SW480 (cell line): ENCODE results near the gene NAT8.
"Not testable (repeated sequence)": the region's sequence is repeated elsewhere in the genome, so short reads cannot be mapped to it uniquely, and the experiment has no call there.

Experiments
- DNase-seq: peaks from one replicate; pipeline ENCODE4 v3.0.0-alpha.2; 2016; ENCODE audit warnings: low spot score

The NAT8 gene, protein sequence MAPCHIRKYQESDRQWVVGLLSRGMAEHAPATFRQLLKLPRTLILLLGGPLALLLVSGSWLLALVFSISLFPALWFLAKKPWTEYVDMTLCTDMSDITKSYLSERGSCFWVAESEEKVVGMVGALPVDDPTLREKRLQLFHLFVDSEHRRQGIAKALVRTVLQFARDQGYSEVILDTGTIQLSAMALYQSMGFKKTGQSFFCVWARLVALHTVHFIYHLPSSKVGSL

DNA sequence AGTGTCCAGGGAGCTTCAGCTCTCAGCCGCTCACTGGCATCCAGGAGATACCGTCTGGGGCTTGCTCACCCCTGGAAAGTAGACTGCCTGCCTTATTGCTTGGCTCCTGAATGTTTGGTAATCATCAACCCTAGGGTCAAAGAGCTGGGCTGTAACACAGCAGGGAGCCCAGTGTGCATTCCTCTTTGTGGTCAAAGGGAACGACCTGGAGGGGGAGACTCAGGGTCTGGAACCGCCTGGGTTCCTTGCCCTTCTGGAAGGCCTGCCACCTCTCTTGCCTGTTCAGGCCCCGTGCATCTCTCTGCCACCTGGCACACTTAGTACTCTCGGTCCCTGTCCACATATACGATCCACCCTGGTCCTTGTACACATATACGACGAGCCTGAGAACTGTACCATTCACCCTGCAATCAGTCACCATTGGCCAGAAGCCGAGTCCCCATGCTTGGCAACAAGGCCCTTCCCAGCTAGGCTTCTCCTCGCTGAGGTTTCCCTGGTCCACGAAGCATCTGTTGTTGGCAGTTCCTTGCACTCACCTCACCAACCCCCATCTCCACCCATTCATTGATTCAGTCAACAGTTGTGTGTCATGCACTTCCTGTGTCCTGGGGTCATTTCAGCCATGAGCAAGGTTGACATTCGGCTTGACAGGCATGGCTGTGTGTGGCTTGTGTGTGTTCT is at the start of gene NAT8:
Gene NAT8 (minus strand): TSS at position 85 of the 681 bp plus-strand sequence. CDS start 794 bp downstream, outside the sequence.
- DNase-seq = no peak

DNA sequence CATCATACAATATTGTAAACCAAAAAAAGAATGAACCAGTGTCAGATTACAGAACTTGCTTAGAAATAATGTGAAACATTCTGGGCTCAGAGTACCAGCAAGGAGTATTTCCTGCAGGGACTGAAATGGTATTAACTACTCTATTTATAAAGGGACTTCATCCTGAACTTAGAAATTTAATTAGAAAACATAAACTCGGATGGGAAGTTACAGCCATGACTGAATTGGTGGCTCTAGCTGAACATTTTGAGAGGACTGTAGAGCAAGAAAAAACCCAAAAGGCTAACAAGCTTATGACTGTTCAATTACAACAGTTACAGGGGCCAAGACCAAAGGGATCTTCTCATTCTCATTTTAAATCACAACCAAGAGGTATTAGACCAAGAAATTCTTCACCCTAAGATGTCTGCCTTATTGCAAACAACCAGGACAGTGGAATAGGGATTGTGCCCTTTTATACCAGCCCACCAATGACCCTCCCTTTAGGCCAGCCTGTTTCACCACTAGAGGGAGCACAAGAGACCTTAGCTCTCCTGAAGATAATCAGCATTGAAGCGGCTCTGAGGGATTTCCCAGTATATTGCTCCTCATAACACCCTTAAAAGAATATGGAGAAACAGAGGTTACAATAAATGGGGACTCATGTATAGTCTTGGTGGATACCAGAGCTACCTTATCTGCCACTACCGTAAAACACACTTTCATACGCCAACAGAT is 48.3 kb upstream of the NAT8 start:
- peak; percentile 36 for DNase-seq

DNA sequence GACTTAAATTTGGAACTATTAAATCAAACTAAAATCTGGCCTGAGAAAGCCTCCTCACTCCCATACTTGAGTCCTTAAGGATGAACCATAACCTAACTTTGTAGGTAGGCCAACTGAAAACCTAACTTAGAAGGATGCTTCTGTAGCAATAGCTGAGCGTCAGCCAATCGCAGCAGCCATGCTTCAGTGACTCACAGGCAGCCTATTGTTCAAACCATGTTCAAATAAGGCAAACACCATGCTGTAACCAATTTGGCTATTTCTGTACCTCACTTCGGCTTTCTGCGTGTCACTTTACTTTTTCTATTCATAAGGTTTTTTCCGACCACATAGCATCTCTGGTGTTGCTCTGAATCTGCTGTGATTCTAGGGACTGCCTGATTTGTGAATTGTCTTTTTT is 46.3 kb upstream of the NAT8 start:
- not testable (repeated sequence) for DNase-seq

DNA sequence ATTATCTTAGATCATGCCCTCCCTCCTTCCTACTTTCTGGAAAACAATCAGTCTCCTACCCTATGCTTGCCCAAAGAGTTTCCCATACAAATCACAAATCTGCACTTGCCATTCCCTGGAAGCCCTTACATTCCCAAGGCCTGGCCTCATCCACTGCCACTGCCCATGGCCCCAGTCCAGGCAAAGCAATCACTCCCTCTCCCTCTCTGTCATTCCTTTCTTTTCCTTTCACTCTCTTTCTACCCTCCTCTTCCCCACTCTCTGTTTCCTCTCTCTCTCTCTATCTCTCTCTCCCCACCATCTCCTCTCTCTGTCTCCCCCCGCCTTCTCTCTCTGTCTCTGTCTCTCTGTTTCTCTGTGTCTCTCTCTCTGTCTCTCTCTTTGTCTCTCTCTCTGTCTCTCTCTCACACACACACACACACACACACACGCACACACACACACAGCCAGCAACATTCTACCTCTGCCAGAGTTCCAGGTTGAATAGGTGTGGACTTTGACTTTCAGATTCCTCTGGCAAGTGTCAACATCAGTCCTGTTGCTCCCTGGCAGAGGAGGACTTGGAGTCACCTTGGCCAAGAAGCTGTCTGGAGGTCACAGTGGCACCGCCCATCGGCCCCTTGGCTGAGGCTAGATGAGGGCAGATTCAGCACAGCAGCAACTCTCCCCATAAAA is 43.7 kb upstream of the NAT8 start:
- DNase-seq = no peak

DNA sequence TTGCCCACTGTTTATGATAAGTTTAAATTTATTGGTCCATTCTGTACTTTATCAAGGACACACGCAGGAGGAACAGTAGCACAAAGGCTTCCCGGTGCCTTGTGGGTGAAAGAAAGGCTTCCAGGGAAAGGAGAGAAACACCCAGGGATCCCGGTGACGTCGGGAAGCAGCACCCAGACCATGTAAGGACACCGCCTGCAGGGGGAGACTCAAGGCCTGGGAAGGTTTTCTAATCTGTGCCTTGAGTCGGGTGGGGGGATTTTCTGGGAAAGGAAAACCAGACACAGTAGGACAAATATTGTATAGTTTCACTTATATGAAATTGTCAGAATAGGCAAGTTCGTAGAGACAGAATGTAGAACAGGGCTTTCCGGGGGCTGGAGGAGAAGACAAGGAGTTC is 42.7 kb upstream of the NAT8 start:
- DNase-seq = not testable (repeated sequence)

DNA sequence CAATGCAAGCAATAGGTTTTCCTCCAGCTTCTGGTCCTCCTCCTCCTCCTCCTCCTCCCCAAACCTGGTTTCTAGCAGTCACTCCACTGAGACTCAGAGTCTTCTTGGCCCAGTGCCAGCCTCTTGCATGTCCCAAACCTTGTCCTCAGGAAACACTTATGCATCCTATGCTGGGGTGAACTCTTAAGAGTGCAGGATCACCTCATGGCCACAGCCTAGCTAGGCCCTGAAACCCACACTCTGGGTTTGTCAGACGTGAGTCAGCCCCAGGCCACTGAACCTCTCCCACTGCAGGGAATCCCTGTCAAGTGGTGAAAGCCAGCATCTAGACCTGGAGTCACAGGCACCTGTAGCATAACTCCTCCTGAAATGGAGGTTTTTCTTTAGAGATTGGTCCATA is 42.1 kb upstream of the NAT8 start:
- not testable (repeated sequence) for DNase-seq

DNA sequence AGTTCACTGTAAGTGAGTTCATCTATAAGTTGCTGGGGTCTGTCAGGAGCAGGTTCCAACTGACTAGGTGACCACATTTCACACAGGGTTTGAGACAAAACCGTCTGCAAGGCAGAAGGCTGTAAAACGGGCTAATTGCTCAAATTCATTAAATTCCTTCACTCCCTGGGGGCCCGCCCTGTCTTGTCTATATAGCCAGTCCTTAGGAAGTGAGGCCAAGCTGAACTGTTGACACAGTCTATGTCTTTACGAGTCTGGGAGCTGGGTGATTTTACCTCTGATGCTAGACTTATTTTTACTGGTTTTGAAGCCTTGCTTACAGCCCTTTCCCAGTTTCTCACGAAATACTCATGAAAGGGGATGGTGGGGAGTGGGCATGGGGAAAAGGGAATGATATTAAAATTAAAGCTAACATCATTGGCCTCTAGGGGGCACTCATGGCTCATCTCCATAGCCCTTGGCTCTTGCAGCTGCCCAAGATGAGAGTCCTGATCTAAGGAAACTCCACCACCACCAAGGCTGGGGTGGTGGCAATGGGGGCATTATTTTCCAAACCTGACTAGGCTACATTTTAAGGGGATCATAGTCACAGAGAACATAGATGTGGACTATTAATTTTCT is 37.8 kb upstream of the NAT8 start:
- peak; percentile 16 for DNase-seq

DNA sequence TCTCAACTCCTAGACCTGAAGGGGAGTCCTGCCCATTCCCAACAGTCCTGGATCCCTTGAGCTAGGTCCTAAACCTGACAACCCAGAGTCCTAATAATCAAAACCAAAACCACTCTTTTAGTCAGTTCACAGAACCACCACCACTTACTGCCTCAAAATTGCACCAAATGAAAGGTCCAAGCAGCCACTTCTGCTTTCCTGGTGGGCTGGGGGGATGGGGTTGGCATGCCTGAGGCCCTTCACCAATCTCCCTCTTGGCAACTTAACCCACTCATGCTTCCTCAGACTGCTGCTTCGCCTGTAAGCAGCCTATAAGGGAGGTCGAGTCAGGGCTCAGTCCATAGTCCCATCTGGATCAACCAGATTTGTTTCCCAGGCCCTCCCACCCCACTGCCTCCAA is 37.0 kb upstream of the NAT8 start:
- DNase-seq = not testable (repeated sequence)

DNA sequence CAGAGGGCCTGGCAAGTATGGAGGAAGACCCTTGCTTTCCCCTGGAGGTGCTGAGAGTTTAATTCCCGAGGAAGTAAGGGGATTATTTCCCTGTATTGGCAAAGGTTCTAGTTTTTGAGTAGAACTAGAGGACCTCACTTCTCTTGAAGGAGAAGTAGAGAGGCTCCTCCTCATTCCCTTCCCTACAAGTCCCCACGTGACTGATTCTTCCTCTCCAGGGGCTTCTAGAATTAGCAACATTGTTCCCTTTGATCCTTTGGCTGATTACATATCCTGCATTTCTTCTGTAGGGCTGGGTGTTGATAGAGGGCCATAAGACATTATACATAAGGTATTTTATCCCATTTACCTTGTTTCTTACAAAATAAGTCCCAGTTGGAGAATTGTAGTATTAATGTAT is 35.8 kb upstream of the NAT8 start:
- DNase-seq = not testable (repeated sequence)

DNA sequence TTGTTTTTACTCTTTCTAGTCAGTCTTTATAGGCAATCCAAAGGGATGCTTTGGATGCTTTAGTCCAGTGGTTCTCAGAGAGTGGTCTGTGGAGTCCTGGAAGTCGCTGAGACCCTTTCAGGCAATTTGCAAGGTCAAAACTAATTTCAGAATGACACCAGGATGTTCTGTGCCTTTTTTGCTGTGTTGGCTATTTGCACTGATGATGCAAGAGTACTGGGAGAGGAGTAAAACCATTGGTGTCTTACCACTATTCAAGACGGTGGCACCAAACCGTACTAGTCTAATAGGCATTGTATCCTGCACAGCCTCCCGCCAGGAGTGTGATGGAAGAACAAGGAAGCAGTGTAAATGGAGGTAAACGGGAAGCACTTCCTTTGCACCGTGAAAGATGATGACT is 34.0 kb upstream of the NAT8 start:
- DNase-seq = not testable (repeated sequence)

DNA sequence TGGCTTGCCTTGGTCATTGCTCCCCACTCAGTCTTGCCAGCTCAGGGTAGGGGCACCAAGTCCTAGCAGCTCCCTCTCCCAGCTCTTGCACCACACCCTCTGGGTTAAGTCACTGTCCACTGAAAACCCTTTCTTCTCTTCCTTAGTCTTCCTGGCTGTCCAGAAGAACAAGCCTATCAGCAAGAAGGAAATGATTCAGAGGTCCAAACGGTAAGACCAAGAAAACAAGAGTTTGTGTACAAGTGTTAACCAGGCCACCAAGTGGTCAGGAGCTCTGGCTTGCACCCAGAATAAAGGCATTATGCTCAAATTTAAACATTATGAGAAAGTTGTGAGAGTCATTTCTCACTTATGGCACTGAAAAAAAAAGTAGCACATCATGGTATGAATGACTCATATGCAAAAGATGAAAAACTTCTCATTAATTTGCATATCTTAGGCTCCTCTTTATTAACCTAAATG is 32.5 kb upstream of the NAT8 start:
- not testable (repeated sequence) for DNase-seq

DNA sequence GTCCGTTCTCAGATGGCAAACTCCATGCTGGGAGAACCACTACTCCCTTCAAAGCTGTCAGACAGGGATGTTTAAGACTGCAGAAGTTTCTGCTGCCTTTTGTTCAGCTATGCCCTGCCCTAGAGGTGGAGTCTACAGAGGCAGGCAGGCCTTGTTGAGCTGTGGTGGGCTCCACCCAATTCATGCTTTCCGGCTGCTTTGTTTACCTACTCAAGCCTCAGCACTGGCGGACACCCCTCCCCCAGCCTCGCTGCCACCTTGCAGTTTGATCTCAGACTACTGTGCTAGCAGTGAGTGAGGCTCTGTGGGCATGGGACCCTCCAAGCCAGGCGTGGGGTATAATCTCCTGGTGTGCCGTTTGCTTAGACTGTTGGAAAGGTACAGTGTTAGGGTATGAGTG is 27.8 kb upstream of the NAT8 start:
- DNase-seq = not testable (repeated sequence)

DNA sequence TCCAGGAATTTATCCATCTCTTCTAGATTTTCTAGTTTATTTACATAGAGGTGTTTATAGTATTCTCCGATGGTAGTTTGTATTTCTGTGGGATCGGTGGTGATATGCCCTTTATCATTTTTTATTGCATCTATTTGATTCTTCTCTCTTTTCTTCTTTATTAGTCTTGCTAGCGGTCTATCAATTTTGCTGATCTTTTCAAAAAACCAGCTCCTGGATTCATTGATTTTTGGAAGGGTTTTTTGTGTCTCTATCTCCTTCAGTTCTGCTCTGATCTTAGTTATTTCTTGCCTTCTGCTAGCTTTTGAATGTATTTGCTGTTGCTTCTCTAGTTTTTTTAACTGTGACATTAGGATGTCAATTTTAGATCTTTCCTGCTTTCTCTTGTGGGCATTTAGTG is 25.0 kb upstream of the NAT8 start:
- DNase-seq = not testable (repeated sequence)

DNA sequence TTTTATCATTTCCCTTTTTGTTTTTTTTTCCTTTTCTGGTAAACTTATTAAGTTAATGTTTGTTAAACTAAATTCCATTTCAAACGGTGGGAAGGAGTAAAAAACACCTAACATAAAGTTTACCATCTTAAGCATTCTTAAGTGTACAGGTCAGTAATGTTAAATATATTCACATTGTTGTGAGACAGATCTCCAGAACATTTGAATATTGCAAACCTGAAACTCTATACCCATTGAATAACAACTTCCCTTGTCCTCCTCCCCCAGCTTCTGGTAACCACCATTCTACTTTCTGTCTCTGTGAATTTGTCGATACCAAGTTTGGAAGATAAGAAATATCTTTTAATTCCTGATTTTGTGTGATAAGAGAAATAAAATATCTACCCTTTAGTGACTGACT is 12.0 kb upstream of the NAT8 start:
- no peak for DNase-seq

DNA sequence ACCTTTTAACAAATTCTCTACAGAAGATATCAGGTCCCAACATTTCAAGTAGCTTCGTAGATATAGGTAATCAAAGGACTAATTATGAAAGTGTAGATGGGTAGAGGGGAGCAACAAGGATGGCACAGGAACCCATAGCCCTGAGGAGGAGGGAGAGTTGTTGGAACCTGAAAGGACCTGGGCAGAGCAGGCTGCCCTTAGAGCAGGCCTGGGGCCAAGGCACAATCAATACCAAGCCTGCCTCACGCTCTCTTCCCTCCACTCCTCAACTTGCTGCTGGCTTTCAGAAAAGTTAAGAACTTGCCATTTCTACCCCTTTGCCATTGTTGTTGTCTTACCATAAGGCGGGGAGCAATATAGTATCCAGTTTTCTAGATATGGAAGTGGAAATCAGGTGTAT is 10.1 kb upstream of the NAT8 start:
- no peak for DNase-seq

DNA sequence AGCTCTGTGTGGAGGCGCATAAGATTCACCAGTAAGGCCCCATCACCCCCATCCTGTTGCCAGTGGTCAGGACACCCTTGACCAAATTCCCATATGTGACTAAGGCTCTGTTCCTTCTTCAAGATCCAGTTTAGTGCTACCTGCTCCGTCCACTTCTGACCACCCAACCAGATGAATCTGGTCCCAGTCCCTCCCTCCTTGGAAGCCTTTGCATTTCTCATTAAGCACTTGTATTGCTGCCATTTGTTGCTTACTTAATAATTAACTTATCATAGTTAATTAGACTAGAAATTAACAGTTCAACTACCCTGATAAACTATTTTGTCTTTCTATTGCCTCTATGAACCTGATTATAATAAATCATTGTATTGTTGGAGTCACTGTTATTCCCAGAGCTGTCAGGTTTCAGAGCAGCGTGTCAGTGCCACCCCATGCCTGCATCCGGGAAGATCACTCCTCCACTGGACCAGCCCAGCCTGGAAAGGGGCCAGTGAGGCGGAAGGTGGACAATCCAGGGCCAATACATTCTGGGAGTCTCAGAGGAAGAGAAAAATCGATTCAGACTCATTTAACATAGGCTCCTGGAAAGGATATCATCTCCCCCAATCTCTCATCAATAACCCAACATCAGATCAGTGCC is 9.5 kb upstream of the NAT8 start:
- DNase-seq = no peak

DNA sequence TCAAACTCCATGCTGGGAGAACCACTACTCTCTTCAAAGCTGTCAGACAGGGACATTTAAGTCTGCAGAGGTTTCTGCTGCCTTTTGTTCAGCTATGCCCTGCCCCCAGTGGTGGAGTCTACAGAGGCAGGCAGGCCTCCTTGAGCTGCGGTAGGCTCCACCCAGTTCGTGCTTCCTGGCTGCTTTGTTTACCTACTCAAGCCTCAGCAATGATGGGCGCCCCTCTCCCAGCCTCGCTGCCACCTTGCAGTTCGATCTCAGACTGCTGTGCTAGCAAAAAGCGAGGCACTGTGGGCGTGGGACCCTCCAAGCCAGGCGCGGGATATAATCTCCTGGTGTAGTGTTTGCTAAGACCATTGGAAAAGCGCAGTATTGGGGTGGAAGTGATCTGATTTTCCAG is 5.5 kb upstream of the NAT8 start:
- DNase-seq = not testable (repeated sequence)

DNA sequence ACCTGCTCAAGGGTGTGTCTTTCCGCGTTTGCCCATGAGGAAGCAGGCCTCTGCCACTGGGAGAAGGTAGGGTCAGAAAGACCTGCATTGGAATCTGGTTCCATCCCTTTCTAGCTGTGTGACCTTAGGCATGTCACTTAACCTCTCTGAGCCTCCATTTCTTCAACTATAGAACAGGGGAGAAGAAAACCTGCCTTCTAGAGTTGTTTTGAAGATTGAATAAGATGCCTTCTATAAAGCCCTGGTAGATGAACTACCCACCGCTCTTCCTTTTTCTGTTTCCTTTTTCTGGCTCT is 507 bp downstream of the NAT8 start:
- no peak for DNase-seq

DNA sequence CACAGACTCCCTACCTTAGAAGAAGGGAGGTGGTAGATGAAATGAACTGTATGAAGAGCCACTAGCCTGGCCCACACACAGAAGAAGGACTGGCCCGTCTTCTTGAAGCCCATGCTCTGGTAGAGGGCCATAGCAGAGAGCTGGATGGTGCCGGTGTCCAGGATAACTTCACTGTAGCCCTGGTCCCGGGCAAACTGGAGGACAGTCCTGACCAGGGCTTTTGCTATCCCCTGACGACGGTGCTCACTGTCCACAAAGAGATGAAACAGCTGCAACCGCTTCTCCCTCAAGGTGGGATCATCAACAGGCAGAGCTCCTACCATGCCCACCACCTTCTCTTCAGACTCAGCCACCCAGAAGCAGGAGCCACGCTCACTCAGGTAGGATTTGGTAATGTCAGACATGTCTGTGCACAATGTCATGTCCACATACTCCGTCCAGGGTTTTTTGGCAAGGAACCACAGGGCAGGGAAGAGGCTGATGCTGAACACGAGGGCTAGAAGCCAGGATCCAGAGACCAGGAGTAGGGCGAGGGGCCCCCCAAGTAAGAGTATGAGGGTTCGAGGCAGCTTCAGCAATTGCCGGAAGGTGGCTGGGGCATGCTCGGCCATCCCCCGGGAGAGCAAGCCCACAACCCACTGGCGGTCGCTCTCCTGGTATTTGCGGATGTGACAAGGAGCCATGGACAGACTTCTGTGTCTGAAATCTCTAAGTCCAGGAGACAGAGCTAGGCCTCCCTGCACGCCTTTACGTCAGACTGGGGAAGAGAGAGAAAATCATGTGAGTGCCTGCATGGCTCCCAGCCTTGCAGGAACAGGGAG is 1.1 kb downstream of the NAT8 start:
- DNase-seq = no peak

DNA sequence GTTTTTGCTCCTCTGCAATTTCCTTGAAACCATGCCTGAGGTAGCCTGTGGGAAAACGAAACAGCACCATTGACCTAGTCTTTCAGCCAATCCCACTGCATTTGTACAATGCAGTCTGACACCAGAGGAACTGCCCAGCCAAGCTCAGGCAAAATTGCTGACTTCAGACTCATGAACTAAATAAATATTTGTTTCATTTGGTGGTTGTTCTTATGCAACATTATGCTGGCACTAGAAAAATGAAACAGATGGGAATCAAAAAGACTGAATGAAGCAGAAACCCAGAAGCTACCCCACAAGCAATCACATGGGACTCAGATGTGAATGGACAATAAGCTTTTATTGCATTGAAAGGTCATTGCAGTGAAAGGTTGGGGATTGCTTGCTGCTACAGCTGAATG is 1.7 kb downstream of the NAT8 start:
- DNase-seq = no peak

DNA sequence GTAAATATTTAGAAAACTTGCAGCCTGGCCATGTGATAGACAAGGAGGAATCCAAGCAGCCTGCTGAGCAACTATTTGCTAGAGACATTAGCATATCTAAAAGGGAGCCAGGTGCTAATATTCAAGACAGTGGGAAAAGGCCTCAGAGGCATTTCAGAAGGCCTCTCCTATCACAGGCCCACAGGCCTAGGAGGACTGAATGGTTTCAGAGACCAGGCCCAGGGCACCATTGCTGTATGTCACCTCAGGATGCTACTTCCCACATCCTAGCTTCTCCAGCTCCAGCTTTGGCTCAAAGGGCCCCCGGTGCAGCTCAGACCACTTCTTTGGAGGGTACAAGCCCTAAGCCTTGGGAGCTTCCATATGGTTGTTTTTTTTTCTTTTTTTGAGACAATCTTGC is 3.8 kb downstream of the NAT8 start:
- DNase-seq = no peak
